Natural killer cell (primary cell): Measurements from ENCODE around the gene TSGA10. TPM values are rescaled to one million over a fixed set of nuclear protein-coding genes. Genes with fewer than 3 reads are reported as not detected.

Experiments used
- ATAC-seq, 3 donors: fragments of 150-1000 bp in 2 of 3; fragments of 200-7000 bp in 1 of 3; cut with Tn5 transposase; 1 replicate in 1 of 3; 2 replicates in 2 of 3; pipeline ENCODE4 v1.10.0; 2021; ENCODE audit warnings: mild to moderate bottlenecking in 2 of 3, moderate library complexity in 2 of 3
- DNase-seq, 2 donors: peaks; one replicate each; pipeline versions ENCODE4 v3.0.0 to v3.0.0-alpha.2; 2013 to 2021; ENCODE audit warnings: mixed read lengths in 1 of 2
- H3K27ac ChIP-seq: one replicate; pipeline ENCODE4 v1.5.1; 2013; ENCODE audit warnings: mild to moderate bottlenecking, low read length
- H3K27me3 ChIP-seq: one replicate; pipeline ENCODE4 v1.6.1; 2013; ENCODE audit warnings: low read length; ENCODE audit not compliant: control insufficient read depth, insufficient read depth
- H3K36me3 ChIP-seq: one replicate; pipeline ENCODE4 v1.6.1; 2013; ENCODE audit warnings: low read length; ENCODE audit not compliant: control insufficient read depth, insufficient read depth
- H3K4me1 ChIP-seq: one replicate; pipeline ENCODE4 v1.6.1; 2013; ENCODE audit warnings: low read length; ENCODE audit not compliant: control insufficient read depth, insufficient read depth
- H3K4me3 ChIP-seq: one replicate; pipeline ENCODE4 v1.5.1; 2013; ENCODE audit warnings: low read length
- H3K9me3 ChIP-seq: one replicate; pipeline ENCODE4 v1.6.1; 2013; ENCODE audit warnings: low read length; ENCODE audit not compliant: control insufficient read depth, insufficient read depth
- H3K27ac Mint-ChIP-seq, 2 donors: one replicate each; pipeline ENCODE4 v1.8.0; 2022; ENCODE audit warnings: mild to moderate bottlenecking in 2 of 2, mixed read lengths in 2 of 2, moderate library complexity in 1 of 2
- H3K27me3 Mint-ChIP-seq, 2 donors: one replicate each; pipeline ENCODE4 v1.8.0; 2022; ENCODE audit warnings: low read depth in 2 of 2, mixed read lengths in 2 of 2
- H3K36me3 Mint-ChIP-seq: one replicate; pipeline ENCODE4 v1.8.0; 2022; ENCODE audit warnings: mixed read lengths
- H3K4me1 Mint-ChIP-seq, 2 donors: one replicate each; pipeline ENCODE4 v1.8.0; 2022; ENCODE audit warnings: mixed read lengths in 2 of 2
- H3K4me3 Mint-ChIP-seq: one replicate; pipeline ENCODE4 v1.8.0; 2022; ENCODE audit warnings: mild to moderate bottlenecking, moderate library complexity, mixed read lengths
- H3K9me3 Mint-ChIP-seq, 2 donors: one replicate each; pipeline ENCODE4 v1.8.0; 2022; ENCODE audit warnings: mixed read lengths in 2 of 2
- CTCF ChIP-seq: fragments of 200-600 bp; IDR thresholded peaks from one replicate; pipeline ENCODE4 v1.8.0; 2022; ENCODE audit warnings: antibody characterized with exemption
- WGBS: methylation state at CpG from one replicate; pipeline ENCODE4 v1.1.7; 2013; ENCODE audit warnings: missing lambda C conversion rate; ENCODE audit not compliant: insufficient coverage; 5-methylcytosine and 5-hydroxymethylcytosine counted together
- intact Hi-C: fragments of 100-400 bp; cut with micrococcal nuclease; formaldehyde crosslinking; loops from one replicate; pipeline ENCODE4 v1.14.2; 2022
- total RNA-seq, 4 donors: library from RNA; stranded (reverse); fragments of 120-200 nt in 1 of 4; gene quantifications; one replicate each; pipeline versions ENCODE4 v1.2.3 to v1.2.4, GENCODE V29; 2013 to 2022

TSGA10 gene
- total RNA-seq, 3 donors from 2014 or later (not counting 1 experiment from before 2014, with no cell fraction given) = 8.4 to 16.0 (median 11.5) TPM

- Histone ChIP-seq H3K27me3 (no peaks in the 10 kb centered on the region), H3K4me3 (no peak overlapping the region), H3K4me1 (no peaks in the 10 kb centered on the region), H3K36me3 (peaks cover 71% of the 10 kb centered on the region), H3K27ac (no peak overlapping the region), H3K9me3 (no peaks in the 10 kb centered on the region)
- Mint-ChIP-seq H3K9me3 (no peaks in the 10 kb centered on the region), H3K27ac (peak overlapping the region; percentile 3 to 36), H3K4me3 (no peak overlapping the region), H3K36me3 (no peaks in the 10 kb centered on the region), H3K4me1 (peaks cover 0 to 5% of the 10 kb centered on the region in 2 donors), H3K27me3 (no peaks in the 10 kb centered on the region)
- 89% methylated on average over 4 of the region's 5 CpGs for WGBS
- DNase-seq (no peak), ATAC-seq (no peak)
- TF ChIP-seq CTCF = no peak
- intact Hi-C loops = no loop called here
Measured at GRCh38 chr2:99166218-99166617, 11.5 kb upstream of the TSGA10 start.

GRCh38 chr2:99159594-99159993 is 4.9 kb upstream of the TSGA10 start:
- no peak overlapping the region for H3K4me3 Mint-ChIP-seq
- Histone ChIP-seq H3K36me3 (peaks cover 32% of the 10 kb centered on the region), H3K4me1 (peaks cover 7% of the 10 kb centered on the region), H3K27ac (no peak overlapping the region), H3K9me3 (no peaks in the 10 kb centered on the region), H3K27me3 (no peaks in the 10 kb centered on the region), H3K4me3 (no peak overlapping the region)
- 98% methylated on average over 4 of the region's 4 CpGs for WGBS
- no peaks in the 10 kb centered on the region for H3K27me3 Mint-ChIP-seq
- H3K27ac Mint-ChIP-seq = peak overlapping the region; percentile 31 to 43
- peaks cover 6% of the 10 kb centered on the region for H3K36me3 Mint-ChIP-seq
- no peak for TF ChIP-seq CTCF
- H3K9me3 Mint-ChIP-seq = no peaks in the 10 kb centered on the region
- intact Hi-C loops = loop anchor here (5.0 kb wide), 1 partner anchor 522 kb away; no protein-coding TSS in a partner anchor
- DNase-seq = no peak
- no peak for ATAC-seq
- H3K4me1 Mint-ChIP-seq = peaks cover 5 to 38% of the 10 kb centered on the region in 2 donors

GRCh38 chr2:99158599-99158998 is 3.9 kb upstream of the TSGA10 start:
- no peak for TF ChIP-seq CTCF
- intact Hi-C loops = loop anchor here (5.0 kb wide), 1 partner anchor 521 kb away; no protein-coding TSS in a partner anchor
- Histone ChIP-seq H3K4me1 (peaks cover 15% of the 10 kb centered on the region), H3K4me3 (no peak overlapping the region), H3K27ac (no peak overlapping the region), H3K36me3 (peaks cover 28% of the 10 kb centered on the region), H3K27me3 (no peaks in the 10 kb centered on the region), H3K9me3 (no peaks in the 10 kb centered on the region)
- peaks cover under 1 to 48% of the 10 kb centered on the region in 2 donors for H3K4me1 Mint-ChIP-seq
- H3K27ac Mint-ChIP-seq = peak overlapping the region; percentile 39 to 43
- H3K9me3 Mint-ChIP-seq = no peaks in the 10 kb centered on the region
- peaks cover 6% of the 10 kb centered on the region for H3K36me3 Mint-ChIP-seq
- ATAC-seq = no peak
- WGBS = 96% methylated on average over 4 of the region's 5 CpGs
- no peak for DNase-seq
- H3K4me3 Mint-ChIP-seq = no peak overlapping the region
- no peaks in the 10 kb centered on the region for H3K27me3 Mint-ChIP-seq

DNA sequence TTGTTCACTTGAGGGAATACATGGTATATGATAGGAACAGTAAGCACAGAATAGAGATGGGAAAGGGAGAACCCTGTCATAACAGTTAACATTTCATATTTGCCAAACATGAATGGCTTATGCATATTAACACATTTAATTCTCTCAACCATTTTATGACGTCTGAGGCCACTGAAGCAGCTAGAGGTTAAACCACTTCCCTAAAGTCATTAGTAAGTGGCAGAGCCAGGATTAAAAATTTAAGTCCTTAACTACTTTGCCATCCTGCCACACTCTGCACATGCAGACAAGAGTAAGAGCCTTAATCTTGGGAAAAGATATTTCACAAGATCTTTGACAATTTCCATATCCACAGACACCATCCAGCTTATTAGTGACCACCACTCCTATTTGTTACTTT is 2.1 kb upstream of the TSGA10 start:
- ATAC-seq (no peak), DNase-seq (no peak)
- peak overlapping the region; percentile 14 for H3K27ac ChIP-seq
- Mint-ChIP-seq H3K4me1 (peaks cover 0 to 48% of the 10 kb centered on the region in 2 donors), H3K9me3 (no peaks in the 10 kb centered on the region), H3K27me3 (no peaks in the 10 kb centered on the region), H3K27ac (no peak overlapping the region), H3K4me3 (peak overlapping the region; percentile 13), H3K36me3 (peaks cover 6% of the 10 kb centered on the region)
- H3K4me3 ChIP-seq = no peak overlapping the region
- intact Hi-C loops = loop anchor here (5.0 kb wide), 1 partner anchor 520 kb away; no protein-coding TSS in a partner anchor
- H3K36me3 ChIP-seq = peaks cover 16% of the 10 kb centered on the region
- peaks cover 15% of the 10 kb centered on the region for H3K4me1 ChIP-seq
- 47% methylated on average over 1 of the region's 1 CpG for WGBS
- no peak for TF ChIP-seq CTCF
- no peaks in the 10 kb centered on the region for H3K9me3 ChIP-seq
- no peaks in the 10 kb centered on the region for H3K27me3 ChIP-seq
